Mesendoderm (in vitro differentiated cells): ENCODE measurements around the gene P2RX6.
A peak's percentile ranks its signal among the peaks of the same experiment; 100 is the strongest.
"Not testable (repeated sequence)": the region's sequence is repeated elsewhere in the genome, so short reads cannot be mapped to it uniquely, and the experiment has no call there.

ENCODE experiments used
- DNase-seq: peaks from one replicate; pipeline ENCODE4 v3.0.0; 2013
- H2AK5ac ChIP-seq: 2 replicates; pipeline ENCODE4 v1.6.1; 2013; ENCODE audit warnings: low read length, inconsistent platforms
- H2BK120ac ChIP-seq: 2 replicates; pipeline ENCODE4 v1.6.1; 2013; ENCODE audit warnings: low read depth, mild to moderate bottlenecking, low read length, moderate library complexity, mixed read lengths
- H2BK15ac ChIP-seq: replicated peaks from 2 replicates; pipeline ENCODE4 v1.6.1; 2013; ENCODE audit warnings: low read depth, mild to moderate bottlenecking, moderate library complexity
- H2BK5ac ChIP-seq: 2 replicates; pipeline ENCODE4 v1.6.1; 2013; ENCODE audit warnings: low read length, inconsistent platforms
- H3K18ac ChIP-seq: 2 replicates; pipeline ENCODE4 v1.6.1; 2013; ENCODE audit warnings: mild to moderate bottlenecking, low read length, mixed read lengths
- H3K23ac ChIP-seq: one replicate; pipeline ENCODE4 v1.6.1; 2013; ENCODE audit warnings: low read length
- H3K27ac ChIP-seq: 2 replicates; pipeline ENCODE4 v1.5.1; 2013; ENCODE audit warnings: low read depth, mild to moderate bottlenecking, inconsistent platforms, low read length, moderate library complexity
- H3K27me3 ChIP-seq: 2 replicates; pipeline ENCODE4 v1.6.1; 2013; ENCODE audit warnings: low read length, control low read depth, mild to moderate bottlenecking, inconsistent platforms; ENCODE audit not compliant: insufficient read depth, poor library complexity
- H3K36me3 ChIP-seq: 2 replicates; pipeline ENCODE4 v1.6.1; 2013; ENCODE audit warnings: low read length, inconsistent platforms; ENCODE audit not compliant: control insufficient read depth, insufficient read depth
- H3K4ac ChIP-seq: one replicate; pipeline ENCODE4 v1.6.1; 2013; ENCODE audit warnings: low read depth, mild to moderate bottlenecking, low read length, moderate library complexity
- H3K4me1 ChIP-seq: 2 replicates; pipeline ENCODE4 v1.6.1; 2013; ENCODE audit warnings: low read depth, low read length, inconsistent platforms; ENCODE audit not compliant: control insufficient read depth
- H3K4me2 ChIP-seq: 2 replicates; pipeline ENCODE4 v1.6.1; 2013; ENCODE audit warnings: low read length
- H3K4me3 ChIP-seq: 2 replicates; pipeline ENCODE4 v1.5.1; 2013; ENCODE audit warnings: mild to moderate bottlenecking, low read length
- H3K56ac ChIP-seq: one replicate; pipeline ENCODE4 v1.6.1; 2013; ENCODE audit warnings: low read length
- H3K79me1 ChIP-seq: 2 replicates; pipeline ENCODE4 v1.6.1; 2013; ENCODE audit warnings: low read length, inconsistent platforms
- H3K79me2 ChIP-seq: 2 replicates; pipeline ENCODE4 v1.6.1; 2013; ENCODE audit warnings: mild to moderate bottlenecking, low read length; ENCODE audit not compliant: control insufficient read depth, insufficient read depth
- H3K9ac ChIP-seq: 2 replicates; pipeline ENCODE4 v1.6.1; 2013; ENCODE audit warnings: low read length, inconsistent platforms
- H4K5ac ChIP-seq: one replicate; pipeline ENCODE4 v1.6.1; 2013; ENCODE audit warnings: low read length
- H4K8ac ChIP-seq: one replicate; pipeline ENCODE4 v1.6.1; 2013; ENCODE audit warnings: low read depth, mild to moderate bottlenecking, control low read depth, low read length, moderate library complexity
- WGBS: extraction: QIAGEN DNeasy Blood & Tissue Kit; methylation state at CpG from one replicate; pipeline ENCODE4 v1.1.7; 2013; ENCODE audit warnings: low lambda C conversion rate, missing lambda C conversion rate; ENCODE audit not compliant: insufficient coverage; ENCODE audit errors: extremely low coverage; 5-methylcytosine and 5-hydroxymethylcytosine counted together

The P2RX6 gene

GRCh38 chr22:21067901-21068680, 53.1 kb downstream of the P2RX6 start:
- Histone ChIP-seq H3K27me3 (no peaks in the 10 kb centered on the region), H3K4me2 (no peak overlapping the region), H4K5ac (no peak overlapping the region), H3K23ac (no peak overlapping the region), H3K79me2 (no peaks in the 10 kb centered on the region), H2BK15ac (no peak overlapping the region), H3K27ac (no peak overlapping the region), H3K4me3 (no peak overlapping the region), H3K18ac (no peak overlapping the region), H3K79me1 (no peaks in the 10 kb centered on the region), H2BK120ac (no peak overlapping the region), H3K56ac (no peak overlapping the region), H2AK5ac (no peak overlapping the region), H3K9ac (no peak overlapping the region), H2BK5ac (no peak overlapping the region), H3K4me1 (no peaks in the 10 kb centered on the region), H3K36me3 (no peaks in the 10 kb centered on the region), H3K4ac (no peak overlapping the region), H4K8ac (no peak overlapping the region)
- WGBS: no CpG with 5 or more reads among the region's 12 CpGs
- no peak for DNase-seq

DNA sequence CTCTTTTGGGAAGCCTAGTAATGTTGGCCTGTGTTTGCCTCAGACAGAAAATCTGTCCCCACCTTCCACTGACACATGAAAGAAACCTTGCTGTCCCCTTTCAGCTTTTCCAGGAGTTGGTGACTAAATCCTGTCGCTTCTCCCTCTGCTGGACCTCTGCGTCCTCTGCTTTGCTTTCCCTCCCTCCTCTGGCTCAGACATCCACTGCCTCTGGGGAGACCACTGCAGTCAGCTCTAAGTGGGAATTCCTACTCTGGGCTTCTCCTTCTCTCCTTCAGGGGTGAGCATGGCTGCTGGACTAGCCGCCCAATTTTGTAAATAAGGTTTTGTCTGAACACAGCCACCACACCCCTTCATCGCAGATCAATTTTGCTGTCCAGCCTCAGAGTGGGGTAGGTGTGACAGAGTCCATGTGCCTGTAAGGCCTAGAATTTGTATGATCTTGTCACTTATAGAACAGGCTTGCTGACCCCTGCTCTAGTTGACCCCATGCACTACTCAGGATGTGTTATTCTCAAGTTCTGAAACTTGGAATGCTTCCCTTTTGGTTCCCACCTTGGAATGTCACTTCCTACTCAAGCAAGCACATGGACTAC, 53.8 kb downstream of the P2RX6 start:
- no peak overlapping the region for H3K18ac ChIP-seq
- no peak overlapping the region for H3K4ac ChIP-seq
- H3K23ac ChIP-seq: no peak overlapping the region
- no peak overlapping the region for H3K56ac ChIP-seq
- WGBS: no CpG with 5 or more reads among the region's 4 CpGs
- no peak overlapping the region for H2AK5ac ChIP-seq
- H4K5ac ChIP-seq: no peak overlapping the region
- no peak overlapping the region for H4K8ac ChIP-seq
- no peak overlapping the region for H2BK15ac ChIP-seq
- H3K9ac ChIP-seq: no peak overlapping the region
- no peaks in the 10 kb centered on the region for H3K36me3 ChIP-seq
- no peaks in the 10 kb centered on the region for H3K79me2 ChIP-seq
- no peak overlapping the region for H2BK120ac ChIP-seq
- H3K4me3 ChIP-seq: no peak overlapping the region
- H3K27ac ChIP-seq: no peak overlapping the region
- H3K4me2 ChIP-seq: no peak overlapping the region
- H3K79me1 ChIP-seq: no peaks in the 10 kb centered on the region
- H3K27me3 ChIP-seq: no peaks in the 10 kb centered on the region
- H3K4me1 ChIP-seq: no peaks in the 10 kb centered on the region
- DNase-seq: peak; percentile 43
- H2BK5ac ChIP-seq: no peak overlapping the region

GRCh38 chr22:21069375-21069774, 54.4 kb downstream of the P2RX6 start:
- H3K9ac ChIP-seq: no peak overlapping the region
- H3K4ac ChIP-seq: no peak overlapping the region
- no peak overlapping the region for H3K23ac ChIP-seq
- no peak overlapping the region for H4K5ac ChIP-seq
- no peak overlapping the region for H2BK120ac ChIP-seq
- H3K27ac ChIP-seq: no peak overlapping the region
- no CpG with 5 or more reads among the region's 5 CpGs for WGBS
- H2BK15ac ChIP-seq: no peak overlapping the region
- no peak overlapping the region for H2BK5ac ChIP-seq
- no peaks in the 10 kb centered on the region for H3K79me1 ChIP-seq
- no peaks in the 10 kb centered on the region for H3K27me3 ChIP-seq
- H3K36me3 ChIP-seq: no peaks in the 10 kb centered on the region
- H3K4me1 ChIP-seq: no peaks in the 10 kb centered on the region
- no peak overlapping the region for H3K18ac ChIP-seq
- no peak overlapping the region for H3K4me2 ChIP-seq
- no peak overlapping the region for H3K56ac ChIP-seq
- no peak overlapping the region for H4K8ac ChIP-seq
- H3K79me2 ChIP-seq: no peaks in the 10 kb centered on the region
- DNase-seq: no peak
- no peak overlapping the region for H2AK5ac ChIP-seq
- no peak overlapping the region for H3K4me3 ChIP-seq

DNA sequence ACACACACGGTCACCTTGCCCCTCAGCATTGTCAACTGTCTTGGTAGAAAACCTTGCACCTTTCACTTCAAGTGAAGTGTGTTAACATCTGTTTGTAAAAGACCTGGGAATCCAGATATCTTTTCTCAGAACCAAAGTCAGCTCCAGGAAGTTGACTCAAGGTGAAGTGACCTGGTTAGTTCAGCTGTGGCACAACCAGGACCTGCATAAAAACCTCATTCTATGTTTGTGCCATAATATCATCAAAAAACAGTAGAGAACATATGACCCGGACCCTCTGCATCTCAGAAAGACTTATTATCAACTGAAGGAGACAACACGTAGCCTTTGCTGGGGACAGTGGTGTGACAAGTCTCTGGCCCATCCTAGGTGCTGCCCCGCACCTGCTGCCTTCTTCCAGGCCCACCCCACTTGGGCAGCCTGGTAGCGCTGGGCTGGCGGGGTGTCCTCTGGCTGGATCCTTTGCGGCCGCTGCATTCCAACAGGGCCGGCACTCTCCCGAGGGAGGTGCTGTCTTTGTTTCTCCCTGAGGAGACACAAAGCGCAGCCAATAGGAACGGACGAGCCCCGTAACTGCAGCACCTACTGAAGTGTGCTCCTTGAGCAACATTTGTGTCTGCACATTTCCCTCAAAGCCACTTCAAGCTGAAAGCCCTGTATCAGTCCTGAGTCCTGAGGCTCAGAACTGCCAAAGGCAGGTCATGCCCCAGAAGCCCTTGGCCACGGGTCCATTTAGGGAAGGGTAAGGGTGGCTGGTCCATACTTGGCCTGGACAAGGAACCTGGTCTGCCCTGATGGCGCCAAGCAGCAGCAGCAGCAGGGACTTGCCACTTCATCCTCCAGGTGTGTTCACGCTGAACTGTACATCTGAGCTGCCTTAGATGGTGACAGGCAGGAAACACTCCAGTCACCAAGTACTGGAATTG, 56.0 kb downstream of the P2RX6 start:
- H3K4me1 ChIP-seq: no peaks in the 10 kb centered on the region
- DNase-seq: no peak
- WGBS: no CpG with 5 or more reads among the region's 17 CpGs

DNA sequence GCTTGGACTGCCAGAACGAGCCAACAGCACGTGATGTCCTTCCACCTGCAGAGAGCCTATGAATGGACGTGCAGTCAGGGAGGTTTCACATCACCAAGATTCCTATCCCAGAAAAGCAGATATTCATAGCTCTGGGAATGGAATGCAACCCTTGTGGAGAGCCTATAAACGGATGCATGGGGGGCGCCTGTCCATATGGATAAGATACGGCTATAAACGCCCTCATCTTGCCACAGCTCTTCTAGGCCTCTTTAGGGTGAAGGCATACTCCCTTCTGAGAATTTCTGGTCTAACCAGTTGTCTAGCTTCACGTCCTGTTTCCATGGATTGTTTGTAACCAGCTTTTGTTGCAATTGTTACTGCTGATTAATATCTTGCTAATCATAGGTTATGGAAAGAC, 56.8 kb downstream of the P2RX6 start:
- not testable (repeated sequence) for H2BK5ac ChIP-seq, H3K4me3 ChIP-seq, DNase-seq, H2BK15ac ChIP-seq, H3K79me2 ChIP-seq, H3K4me1 ChIP-seq, H3K9ac ChIP-seq, H4K8ac ChIP-seq, H4K5ac ChIP-seq, H3K27me3 ChIP-seq, H2AK5ac ChIP-seq, H3K79me1 ChIP-seq, H2BK120ac ChIP-seq, H3K4ac ChIP-seq, H3K23ac ChIP-seq, H3K4me2 ChIP-seq, H3K27ac ChIP-seq, H3K18ac ChIP-seq, H3K36me3 ChIP-seq, H3K56ac ChIP-seq
- no CpG with 5 or more reads among the region's 8 CpGs for WGBS

More for the DNA sequence above, 56.0 kb downstream of the P2RX6 start:
- Histone ChIP-seq H3K18ac (no peak overlapping the region), H3K56ac (no peak overlapping the region), H4K8ac (no peak overlapping the region), H2AK5ac (no peak overlapping the region), H3K27me3 (no peaks in the 10 kb centered on the region), H3K27ac (no peak overlapping the region), H3K4me2 (no peak overlapping the region), H3K4me3 (no peak overlapping the region), H3K79me2 (no peaks in the 10 kb centered on the region), H2BK15ac (no peak overlapping the region), H2BK5ac (no peak overlapping the region), H4K5ac (no peak overlapping the region), H3K79me1 (no peaks in the 10 kb centered on the region), H2BK120ac (no peak overlapping the region), H3K9ac (no peak overlapping the region), H3K4ac (no peak overlapping the region), H3K23ac (no peak overlapping the region), H3K36me3 (no peaks in the 10 kb centered on the region)
